ENCODE measurements around the gene C1orf105. TPM values are rescaled to one million over a fixed set of nuclear protein-coding genes. Genes with fewer than 3 reads are reported as not detected.
"Not testable (repeated sequence)": the region's sequence is repeated elsewhere in the genome, so short reads cannot be mapped to it uniquely, and the experiment has no call there.

Gene C1orf105
- total RNA-seq (2014; rRNA removed; shearing (Covaris generic); ENCODE audit: low replicate concordance) = not detected in 2 replicates

DNA sequence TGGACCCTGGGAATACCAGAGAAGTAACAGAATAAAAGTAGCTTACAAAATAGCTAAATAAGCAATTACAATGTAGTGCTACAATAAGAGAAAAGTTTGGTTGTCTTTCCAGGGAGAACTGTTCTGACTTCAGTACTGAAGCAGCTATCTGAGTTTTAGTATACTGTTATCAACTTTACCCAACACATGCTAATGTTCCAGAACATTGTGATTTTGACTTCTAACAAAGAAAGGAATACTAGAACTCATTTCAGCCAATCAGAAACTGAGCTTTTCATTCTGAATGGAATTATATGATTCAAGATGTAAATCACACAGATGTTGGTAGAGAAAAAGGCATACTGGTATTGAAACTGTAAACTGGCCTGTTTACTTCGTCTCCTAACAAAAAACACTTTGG lies at the start of gene C1orf105:
C1orf105 (plus strand) TSS at position 301 of the 400 bp plus-strand sequence. CDS start 201 bp downstream, outside the sequence.
- H3K9me3 ChIP-seq = no peaks in the 10 kb centered on the region
- H3K27me3 ChIP-seq = no peaks in the 10 kb centered on the region
- no peaks in the 10 kb centered on the region for H3K36me3 ChIP-seq

GRCh38 chr1:172371646-172372045 lies 48.8 kb upstream of the C1orf105 start:
- DNase-seq, H3K36me3 ChIP-seq, H3K4me3 ChIP-seq: not testable (repeated sequence)

More for the DNA sequence above, at the start of gene C1orf105:
- DNase-seq = no peak
- H3K4me3 ChIP-seq = no peak within 1 kb of the TSS

DNA sequence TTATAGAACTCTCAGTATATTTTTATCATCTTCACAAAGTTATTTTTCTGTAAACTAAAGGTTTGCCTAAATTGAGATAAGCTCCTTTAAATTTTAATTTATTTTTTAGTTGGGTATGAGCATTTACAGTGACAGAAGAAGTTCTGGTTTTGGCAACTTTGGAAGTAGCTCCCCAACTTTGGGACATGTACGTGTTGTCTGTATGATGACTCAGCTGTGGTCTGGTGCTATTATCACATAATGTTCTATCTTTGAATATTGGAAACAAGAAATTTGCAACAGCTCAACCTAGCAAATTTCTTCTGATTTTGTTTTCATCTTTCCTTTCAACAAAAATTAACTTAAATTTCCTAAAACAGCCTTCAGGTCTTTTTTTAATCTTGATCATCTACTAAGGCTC lies 46.6 kb upstream of the C1orf105 start:
- no peak for DNase-seq
- Histone ChIP-seq H3K9me3 (no peaks in the 10 kb centered on the region), H3K36me3 (no peaks in the 10 kb centered on the region), H3K4me3 (no peak overlapping the region), H3K27me3 (no peaks in the 10 kb centered on the region)

More at GRCh38 chr1:172371646-172372045, 48.8 kb upstream of the C1orf105 start:
- H3K27me3 ChIP-seq, H3K9me3 ChIP-seq: not testable (repeated sequence)

DNA sequence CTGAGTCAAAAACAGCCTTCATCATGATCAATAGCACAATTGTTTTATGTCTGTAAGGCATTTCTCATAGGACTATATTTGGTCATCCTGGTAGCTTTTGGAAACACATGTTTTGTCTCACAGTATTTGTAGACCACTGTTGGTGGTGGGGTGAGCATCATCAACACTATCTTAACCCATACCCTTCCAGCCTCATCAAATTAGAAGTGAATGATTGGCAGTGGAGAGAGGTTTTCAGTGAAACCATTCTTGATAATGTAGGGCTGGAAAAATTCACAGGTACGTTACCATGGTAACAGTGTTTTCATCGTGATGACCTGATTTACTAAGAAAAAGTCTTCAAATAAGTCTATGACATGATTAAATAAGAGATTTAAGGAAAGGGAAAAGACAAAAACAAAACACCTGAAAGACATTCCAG lies 45.3 kb upstream of the C1orf105 start:
- Histone ChIP-seq H3K36me3 (no peaks in the 10 kb centered on the region), H3K4me3 (no peak overlapping the region), H3K27me3 (no peaks in the 10 kb centered on the region), H3K9me3 (no peaks in the 10 kb centered on the region)
- DNase-seq = no peak

DNA sequence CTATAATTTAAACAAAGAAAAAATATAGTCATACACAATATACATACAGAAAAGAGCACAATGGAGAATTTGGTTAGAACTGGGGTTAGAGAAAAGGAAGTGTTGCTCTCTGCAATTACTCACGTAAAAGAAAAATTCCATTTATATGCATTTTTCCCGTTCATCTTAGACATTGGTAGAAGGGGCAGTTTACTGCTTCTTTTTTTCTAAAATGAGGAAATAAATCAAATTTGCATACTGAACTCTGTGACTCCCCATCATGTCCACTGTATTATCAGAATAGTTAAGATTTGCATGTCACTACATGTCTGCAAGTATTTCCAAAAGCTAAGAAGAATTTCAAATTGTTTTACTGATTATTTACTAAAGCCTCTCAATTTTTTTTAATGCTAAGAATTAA lies 44.1 kb upstream of the C1orf105 start:
- Histone ChIP-seq H3K27me3 (no peaks in the 10 kb centered on the region), H3K4me3 (no peak overlapping the region), H3K36me3 (no peaks in the 10 kb centered on the region), H3K9me3 (no peaks in the 10 kb centered on the region)
- no peak for DNase-seq

GRCh38 chr1:172377565-172377964 lies 42.9 kb upstream of the C1orf105 start:
- no peaks in the 10 kb centered on the region for H3K36me3 ChIP-seq
- H3K4me3 ChIP-seq = no peak overlapping the region
- no peaks in the 10 kb centered on the region for H3K27me3 ChIP-seq
- DNase-seq = no peak
- no peaks in the 10 kb centered on the region for H3K9me3 ChIP-seq

GRCh38 chr1:172378109-172378760 lies 42.2 kb upstream of the C1orf105 start:
- Histone ChIP-seq H3K4me3 (no peak overlapping the region), H3K9me3 (no peaks in the 10 kb centered on the region), H3K36me3 (no peaks in the 10 kb centered on the region), H3K27me3 (no peaks in the 10 kb centered on the region)
- no peak for DNase-seq

- Histone ChIP-seq H3K36me3 (no peaks in the 10 kb centered on the region), H3K4me3 (no peak overlapping the region), H3K27me3 (no peaks in the 10 kb centered on the region), H3K9me3 (no peaks in the 10 kb centered on the region)
- no peak for DNase-seq
These were observed 39.8 kb upstream of the C1orf105 start for GRCh38 chr1:172380441-172381244.

GRCh38 chr1:172381946-172382345 lies 38.5 kb upstream of the C1orf105 start:
- no peaks in the 10 kb centered on the region for H3K27me3 ChIP-seq
- no peak overlapping the region for H3K4me3 ChIP-seq
- no peaks in the 10 kb centered on the region for H3K9me3 ChIP-seq
- no peaks in the 10 kb centered on the region for H3K36me3 ChIP-seq
- DNase-seq = no peak

GRCh38 chr1:172382406-172382805 lies 38.1 kb upstream of the C1orf105 start:
- H3K36me3 ChIP-seq = no peaks in the 10 kb centered on the region
- DNase-seq = no peak
- no peaks in the 10 kb centered on the region for H3K27me3 ChIP-seq
- H3K4me3 ChIP-seq = no peak overlapping the region
- no peaks in the 10 kb centered on the region for H3K9me3 ChIP-seq

- Histone ChIP-seq H3K27me3 (no peaks in the 10 kb centered on the region), H3K4me3 (no peak overlapping the region)
These were observed 37.5 kb upstream of the C1orf105 start for GRCh38 chr1:172382990-172383389.

DNA sequence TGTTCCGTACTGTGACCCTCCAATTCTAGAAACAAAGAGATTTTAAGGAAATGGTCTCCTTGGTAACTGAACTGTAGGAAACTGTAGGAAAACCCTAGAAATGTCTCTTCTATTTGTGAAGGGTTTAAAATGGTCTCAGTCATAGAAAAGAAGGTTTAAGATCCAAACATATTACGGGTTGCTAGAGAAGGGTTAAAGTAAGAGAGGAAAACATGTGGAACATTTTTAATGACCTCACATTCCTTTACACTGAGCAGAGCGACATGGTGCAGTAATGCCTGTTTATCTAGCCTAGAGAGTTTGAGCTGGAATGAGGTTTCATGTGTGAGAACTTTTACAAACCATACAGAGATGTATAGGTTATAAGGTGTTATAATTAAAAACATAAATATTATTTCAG lies 36.9 kb upstream of the C1orf105 start:
- no peak overlapping the region for H3K4me3 ChIP-seq
- no peaks in the 10 kb centered on the region for H3K27me3 ChIP-seq
- DNase-seq = no peak
- H3K36me3 ChIP-seq = no peaks in the 10 kb centered on the region
- H3K9me3 ChIP-seq = no peaks in the 10 kb centered on the region

More at GRCh38 chr1:172382990-172383389, 37.5 kb upstream of the C1orf105 start:
- no peak for DNase-seq
- H3K36me3 ChIP-seq = no peaks in the 10 kb centered on the region
- H3K9me3 ChIP-seq = no peaks in the 10 kb centered on the region

DNA sequence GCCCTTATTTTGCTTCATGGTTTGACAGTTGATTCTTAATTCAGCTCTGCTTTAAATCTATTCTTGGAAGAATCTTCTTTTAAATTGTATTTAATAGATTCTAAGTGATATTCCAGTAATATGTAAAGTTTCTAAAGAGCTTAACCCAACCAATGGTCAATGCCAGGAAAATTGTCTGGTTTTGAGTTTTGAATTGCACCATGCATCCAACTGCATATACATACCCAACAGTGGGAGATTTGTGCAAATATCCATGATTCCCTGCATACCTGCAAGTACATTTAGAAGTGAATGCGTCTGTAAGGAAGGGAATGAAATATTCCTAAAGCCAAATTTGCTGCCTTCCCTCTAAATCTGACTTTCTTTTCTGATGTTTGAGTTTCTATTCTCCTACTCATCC lies 35.8 kb upstream of the C1orf105 start:
- Histone ChIP-seq H3K27me3 (no peaks in the 10 kb centered on the region), H3K4me3 (no peak overlapping the region), H3K9me3 (no peaks in the 10 kb centered on the region), H3K36me3 (no peaks in the 10 kb centered on the region)
- DNase-seq = no peak

GRCh38 chr1:172386046-172386445 lies 34.4 kb upstream of the C1orf105 start:
- Histone ChIP-seq H3K4me3 (no peak overlapping the region), H3K9me3 (no peaks in the 10 kb centered on the region), H3K36me3 (no peaks in the 10 kb centered on the region), H3K27me3 (no peaks in the 10 kb centered on the region)
- no peak for DNase-seq

DNA sequence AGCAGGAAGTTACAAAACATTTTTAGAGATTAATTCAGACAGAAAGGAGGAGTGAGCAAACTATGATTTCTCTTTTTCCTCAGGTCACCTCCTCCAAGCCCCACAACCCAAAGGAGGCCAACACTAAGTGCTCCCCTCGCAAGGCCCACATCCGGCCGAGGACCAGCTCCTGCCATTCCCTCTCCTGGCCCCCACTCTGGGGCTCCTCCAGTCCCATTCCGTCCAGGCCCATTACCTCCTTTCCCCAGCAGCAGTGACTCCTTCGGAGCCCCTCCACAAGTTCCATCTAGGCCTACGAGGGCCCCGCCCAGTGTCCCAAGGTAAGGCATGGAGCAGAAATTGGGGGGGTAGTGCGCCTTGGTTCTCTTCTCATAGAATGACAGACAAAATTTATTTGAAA lies 32.0 kb upstream of the C1orf105 start:
- Histone ChIP-seq H3K9me3 (no peaks in the 10 kb centered on the region), H3K4me3 (no peak overlapping the region), H3K27me3 (no peaks in the 10 kb centered on the region), H3K36me3 (no peaks in the 10 kb centered on the region)
- no peak for DNase-seq

GRCh38 chr1:172390301-172390682 lies 30.2 kb upstream of the C1orf105 start:
- Histone ChIP-seq H3K4me3 (no peak overlapping the region), H3K27me3 (no peaks in the 10 kb centered on the region), H3K36me3 (no peaks in the 10 kb centered on the region), H3K9me3 (no peaks in the 10 kb centered on the region; the same call in 1 of the 2 replicates)
- no peak for DNase-seq

DNA sequence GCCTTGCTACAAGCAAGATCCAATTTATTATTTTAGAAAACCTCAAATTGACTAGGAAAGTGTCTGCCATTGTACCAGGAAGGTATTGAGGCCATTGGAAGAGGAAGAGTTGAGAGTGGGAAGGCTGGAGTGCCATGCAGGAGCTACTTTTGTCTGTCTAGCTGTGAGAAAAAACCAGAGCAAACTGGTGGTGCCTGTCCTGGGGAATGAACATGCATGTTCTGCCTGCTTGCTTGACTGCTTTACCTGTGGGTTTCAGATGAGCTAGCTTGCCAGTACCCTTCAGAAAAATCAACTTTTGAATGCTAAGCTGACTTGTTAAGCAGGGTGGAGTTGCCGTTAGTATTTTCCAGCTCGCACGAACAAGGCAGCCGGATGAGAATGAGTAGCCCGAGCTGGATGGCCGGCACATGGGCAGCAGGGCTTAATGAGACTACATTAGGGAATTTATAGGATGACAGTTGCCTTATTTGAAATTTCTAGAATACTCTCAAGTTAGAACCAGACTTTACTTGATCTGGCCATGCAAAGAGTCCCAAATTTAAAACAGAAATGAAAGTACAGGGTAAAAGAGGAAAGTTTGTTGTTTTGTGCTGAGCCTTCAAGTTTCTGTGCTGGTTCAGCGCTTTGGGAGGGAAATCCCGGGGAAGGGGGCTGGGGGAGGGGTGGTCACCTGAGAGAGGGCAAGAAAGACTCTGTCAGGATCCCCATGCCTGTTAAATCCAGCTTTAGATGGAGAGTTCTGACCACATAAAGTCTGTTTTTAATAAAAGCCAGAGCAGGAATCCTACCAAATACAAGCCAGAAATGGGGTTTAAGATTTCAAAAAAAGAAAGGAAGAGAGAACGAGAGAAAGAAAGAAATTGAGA lies 29.6 kb upstream of the C1orf105 start:
- DNase-seq = peak; percentile 54
- H3K9me3 ChIP-seq = no peaks in the 10 kb centered on the region; the same call in 1 of the 2 replicates
- no peak overlapping the region for H3K4me3 ChIP-seq
- no peaks in the 10 kb centered on the region for H3K36me3 ChIP-seq
- no peaks in the 10 kb centered on the region for H3K27me3 ChIP-seq
